Head of caudate nucleus (tissue), 42 donors: ENCODE data around the gene SEL1L.
A peak's percentile ranks its signal among the peaks of the same experiment; 100 is the strongest.
"Not testable (repeated sequence)": the region's sequence is repeated elsewhere in the genome, so short reads cannot be mapped to it uniquely, and the experiment has no call there.

ENCODE experiments used
- DNase-seq, 42 donors: peaks; one replicate each; pipeline versions ENCODE4 v3.0.0 to v3.0.0-alpha.2; 2020 to 2021; ENCODE audit warnings: mixed read lengths in 7 of 42
- intact Hi-C: fragments of 100-400 bp; cut with DNase I; formaldehyde crosslinking; loops from one replicate; pipeline ENCODE4 v1.15.0; 2022

SEL1L gene

DNA sequence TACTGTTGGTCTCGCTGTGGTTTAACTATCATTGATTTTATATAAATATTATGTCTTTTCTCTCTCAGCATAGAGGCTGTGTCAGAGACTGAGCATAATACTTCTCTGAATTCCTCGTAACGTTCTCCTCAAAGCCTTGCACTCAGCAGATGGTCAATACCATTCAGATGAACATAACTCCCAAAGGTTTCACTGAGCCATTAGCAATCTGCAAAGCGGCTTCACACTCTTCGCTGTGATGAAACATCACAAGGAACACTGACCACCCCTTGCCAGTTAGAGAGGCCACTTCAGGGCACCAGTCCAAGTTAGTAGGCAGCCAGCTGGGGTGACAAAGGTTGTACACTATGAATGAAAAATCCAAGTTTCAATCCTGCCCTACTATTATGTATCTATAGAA is 103.4 kb downstream of the SEL1L start:
- DNase-seq: peak in 6 of 42 donors; percentile 23 to 71 (median 40)
- intact Hi-C loops: no loop called here

DNA sequence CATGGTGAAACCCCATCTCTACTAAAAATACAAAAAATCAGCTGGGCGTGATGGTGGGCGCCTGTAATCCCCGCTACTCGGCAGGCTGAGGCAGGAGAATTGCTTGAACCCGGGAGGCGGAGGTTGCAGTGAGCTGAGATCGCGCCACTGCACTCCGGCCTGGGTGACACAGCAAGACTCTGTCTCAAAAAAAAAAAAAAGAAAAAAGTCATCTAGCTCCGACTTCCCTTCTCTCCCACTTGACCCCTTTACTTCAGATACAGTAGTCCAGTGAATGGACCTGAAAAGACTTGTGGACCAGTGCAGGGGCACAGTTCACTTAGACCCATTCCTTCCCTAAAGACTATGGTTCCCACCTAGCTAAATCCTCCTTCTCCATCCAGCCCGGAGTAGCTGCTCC is 103.9 kb downstream of the SEL1L start:
- intact Hi-C loops, DNase-seq: not testable (repeated sequence)

DNA sequence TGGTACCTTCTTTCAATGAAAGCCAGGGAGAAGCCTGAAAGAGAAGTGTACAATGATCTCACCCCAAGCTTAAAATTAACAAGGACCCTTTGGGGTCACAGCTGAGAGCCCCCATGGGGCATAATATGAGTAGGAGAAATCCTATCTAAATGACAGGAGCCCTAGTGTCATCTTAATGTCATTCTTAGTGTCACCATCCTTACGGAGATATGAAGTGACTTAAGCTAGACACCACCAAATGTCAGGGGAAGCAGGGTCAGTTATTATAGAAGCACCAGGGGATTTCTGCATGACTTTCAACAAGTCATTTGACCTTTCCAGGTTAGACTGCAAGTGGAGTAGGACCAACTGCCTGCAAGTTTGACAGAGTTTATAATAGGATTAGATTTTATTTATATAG is 104.6 kb downstream of the SEL1L start:
- no peak for DNase-seq
- intact Hi-C loops: no loop called here

DNA sequence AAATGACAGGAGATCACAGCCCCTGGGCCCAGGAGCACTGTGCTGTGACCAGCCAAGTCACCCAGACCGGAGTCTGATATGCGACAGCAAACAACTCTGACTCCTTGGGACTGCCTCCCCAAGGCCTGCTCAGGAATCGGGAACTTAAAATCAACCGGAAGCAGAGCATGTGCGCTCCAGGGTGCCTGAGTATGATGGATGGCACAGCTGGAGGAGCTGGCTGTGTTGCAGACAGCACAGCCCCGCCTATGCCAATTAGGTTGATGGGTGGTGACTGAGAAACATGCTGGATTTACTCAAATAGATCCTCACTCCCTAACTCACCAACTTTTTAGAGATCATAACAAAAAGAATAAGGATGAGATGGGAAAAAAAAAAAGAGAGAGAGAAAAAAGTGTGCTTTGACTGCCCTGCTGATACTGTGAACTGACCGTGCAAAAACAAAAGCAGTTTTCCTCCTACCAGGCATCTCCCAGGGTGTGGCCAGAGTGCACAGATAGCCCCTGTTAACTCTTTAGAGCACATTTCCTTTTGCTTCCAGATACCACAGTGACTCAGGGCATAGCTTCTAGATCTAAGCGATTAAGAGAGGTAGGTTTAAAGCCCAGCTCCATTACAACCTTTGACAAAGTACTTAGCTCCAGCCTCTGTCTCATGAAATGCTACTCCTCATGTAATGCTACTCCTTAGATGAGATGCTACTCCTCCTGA is 106.2 kb downstream of the SEL1L start:
- intact Hi-C loops: no loop called here
- DNase-seq: no peak

DNA sequence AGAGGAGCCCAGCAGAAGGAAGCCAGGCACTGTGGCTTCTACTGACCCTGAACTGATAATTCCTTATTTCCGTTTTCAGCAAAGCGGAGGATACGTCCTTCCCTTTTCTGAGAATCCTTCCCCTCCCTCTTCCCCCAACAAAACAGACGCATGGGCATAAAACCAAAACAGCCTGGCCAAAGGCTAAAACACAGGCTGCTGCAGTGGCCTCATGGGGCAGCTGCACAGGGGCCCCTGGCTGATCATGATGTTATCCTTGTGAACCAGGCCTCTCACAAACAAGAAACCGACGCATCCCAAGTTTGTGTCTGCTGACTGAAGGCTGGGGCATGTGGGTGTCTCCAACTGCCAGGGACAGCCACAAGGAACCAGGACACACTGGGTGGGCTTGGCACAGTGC is 110.1 kb downstream of the SEL1L start:
- peak in 13 of 42 donors; percentile 9 to 52 (median 21) for DNase-seq
- intact Hi-C loops: no loop called here
